ENCODE data around the gene TSEN15.

DNA sequence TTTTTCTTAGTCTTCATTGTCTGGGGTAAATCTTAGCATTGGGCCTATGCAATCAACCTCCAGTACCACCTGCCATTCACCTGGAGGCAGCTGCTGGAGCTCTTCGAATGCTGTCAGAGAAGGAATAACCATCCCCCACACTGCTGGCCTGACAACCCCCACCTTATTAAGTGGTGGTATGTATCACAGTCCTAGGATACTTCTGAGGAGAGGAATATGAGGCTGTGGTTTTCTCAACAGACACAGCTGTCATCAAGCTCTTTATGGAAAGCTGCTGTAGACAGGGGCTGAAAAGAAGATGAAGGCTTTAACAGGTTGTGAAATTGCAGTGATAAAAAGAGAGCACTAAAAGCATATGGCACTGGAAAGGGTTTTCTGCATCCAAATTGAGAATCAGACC, 61.7 kb downstream of the TSEN15 start:
- TF ChIP-seq FOSL1 (IDR thresholded peaks at IDR 0.05; ENCODE audit: low read depth) (no peak), ZNF274 (IDR thresholded peaks at IDR 0.05; ENCODE audit: low read depth, low read length) (no peak), CEBPB (IDR thresholded peaks at IDR 0.05; ENCODE audit: low read depth) (no peak), YY1 (IDR thresholded peaks at IDR 0.05; ENCODE audit: extremely low read depth, insufficient replicate concordance, low read depth, low read length) (no peak), POLR2A (IDR thresholded peaks at IDR 0.05; ENCODE audit: borderline replicate concordance, extremely low read depth, insufficient read depth, insufficient read length) (no peak), ZFX (IDR thresholded peaks at IDR 0.05) (no peak)
- TF ChIP-seq, protein P1, sequence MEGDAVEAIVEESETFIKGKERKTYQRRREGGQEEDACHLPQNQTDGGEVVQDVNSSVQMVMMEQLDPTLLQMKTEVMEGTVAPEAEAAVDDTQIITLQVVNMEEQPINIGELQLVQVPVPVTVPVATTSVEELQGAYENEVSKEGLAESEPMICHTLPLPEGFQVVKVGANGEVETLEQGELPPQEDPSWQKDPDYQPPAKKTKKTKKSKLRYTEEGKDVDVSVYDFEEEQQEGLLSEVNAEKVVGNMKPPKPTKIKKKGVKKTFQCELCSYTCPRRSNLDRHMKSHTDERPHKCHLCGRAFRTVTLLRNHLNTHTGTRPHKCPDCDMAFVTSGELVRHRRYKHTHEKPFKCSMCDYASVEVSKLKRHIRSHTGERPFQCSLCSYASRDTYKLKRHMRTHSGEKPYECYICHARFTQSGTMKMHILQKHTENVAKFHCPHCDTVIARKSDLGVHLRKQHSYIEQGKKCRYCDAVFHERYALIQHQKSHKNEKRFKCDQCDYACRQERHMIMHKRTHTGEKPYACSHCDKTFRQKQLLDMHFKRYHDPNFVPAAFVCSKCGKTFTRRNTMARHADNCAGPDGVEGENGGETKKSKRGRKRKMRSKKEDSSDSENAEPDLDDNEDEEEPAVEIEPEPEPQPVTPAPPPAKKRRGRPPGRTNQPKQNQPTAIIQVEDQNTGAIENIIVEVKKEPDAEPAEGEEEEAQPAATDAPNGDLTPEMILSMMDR (IDR thresholded peaks at IDR 0.05 in 2 of 3, conservative IDR thresholded peaks at IDR 0.05 in 1 of 3; ENCODE audit: borderline replicate concordance in 1 of 3, insufficient read depth in 1 of 3, low read depth in 2 of 3, low read length in 2 of 3) = no peak
- TF ChIP-seq, protein P2, sequence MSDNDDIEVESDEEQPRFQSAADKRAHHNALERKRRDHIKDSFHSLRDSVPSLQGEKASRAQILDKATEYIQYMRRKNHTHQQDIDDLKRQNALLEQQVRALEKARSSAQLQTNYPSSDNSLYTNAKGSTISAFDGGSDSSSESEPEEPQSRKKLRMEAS (IDR thresholded peaks at IDR 0.05) = no peak
- TF ChIP-seq, protein P3, sequence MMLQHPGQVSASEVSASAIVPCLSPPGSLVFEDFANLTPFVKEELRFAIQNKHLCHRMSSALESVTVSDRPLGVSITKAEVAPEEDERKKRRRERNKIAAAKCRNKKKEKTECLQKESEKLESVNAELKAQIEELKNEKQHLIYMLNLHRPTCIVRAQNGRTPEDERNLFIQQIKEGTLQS (IDR thresholded peaks at IDR 0.05) = no peak
